Nephron progenitor cell (in vitro differentiated cells): Measurements from ENCODE around the gene PPP1R7.

ENCODE experiments used
- DNase-seq: peaks from one replicate; pipeline ENCODE4 v3.0.0; 2021
- H3K27ac Mint-ChIP-seq: 2 replicates; pipeline ENCODE4 v1.8.0; 2021; ENCODE audit warnings: mild to moderate bottlenecking, moderate library complexity, mixed read lengths
- H3K27me3 Mint-ChIP-seq: 2 replicates; pipeline ENCODE4 v1.8.0; 2021; ENCODE audit warnings: mild to moderate bottlenecking, low read depth, mixed read lengths; ENCODE audit not compliant: poor library complexity
- H3K36me3 Mint-ChIP-seq: 2 replicates; pipeline ENCODE4 v1.8.0; 2021; ENCODE audit warnings: low read depth, mixed read lengths
- H3K4me1 Mint-ChIP-seq: 2 replicates; pipeline ENCODE4 v1.8.0; 2021; ENCODE audit warnings: mixed read lengths
- H3K4me3 Mint-ChIP-seq: 2 replicates; pipeline ENCODE4 v1.8.0; 2021; ENCODE audit warnings: mild to moderate bottlenecking, moderate library complexity, mixed read lengths
- H3K9me3 Mint-ChIP-seq: 2 replicates; pipeline ENCODE4 v1.8.0; 2021; ENCODE audit warnings: mild to moderate bottlenecking, moderate library complexity, mixed read lengths
- CTCF ChIP-seq: fragments of 200-600 bp; sonication (generic); IDR thresholded peaks from 2 replicates; pipeline ENCODE4 v1.5.0; 2021; ENCODE audit warnings: antibody characterized with exemption

PPP1R7 gene

DNA sequence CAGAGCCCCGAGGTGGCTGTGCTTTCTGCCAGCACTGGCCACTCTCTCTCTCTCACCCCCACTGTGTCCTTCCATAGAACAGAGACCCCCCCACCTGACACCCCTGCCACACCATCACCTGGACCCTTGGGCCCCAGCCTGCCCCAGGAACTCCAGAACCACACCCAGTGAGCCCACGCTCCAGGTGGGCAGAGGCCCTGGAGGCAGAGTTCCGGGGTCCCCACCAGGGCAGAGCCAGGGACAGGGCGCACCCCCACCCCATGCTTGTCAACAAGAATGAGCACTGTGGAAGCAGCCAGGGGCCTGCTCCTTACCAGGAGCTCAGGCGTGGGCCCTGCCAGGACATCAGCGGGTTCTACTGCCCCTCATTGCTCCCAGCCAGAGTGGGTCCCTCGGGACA is 15.6 kb upstream of the PPP1R7 start:
- H3K4me1 Mint-ChIP-seq: no peaks in the 10 kb centered on the region
- no peak overlapping the region for H3K27ac Mint-ChIP-seq
- DNase-seq: no peak
- H3K36me3 Mint-ChIP-seq: peaks cover 20% of the 10 kb centered on the region
- H3K9me3 Mint-ChIP-seq: no peaks in the 10 kb centered on the region
- TF ChIP-seq CTCF: no peak
- no peaks in the 10 kb centered on the region for H3K27me3 Mint-ChIP-seq
- H3K4me3 Mint-ChIP-seq: no peak overlapping the region

DNA sequence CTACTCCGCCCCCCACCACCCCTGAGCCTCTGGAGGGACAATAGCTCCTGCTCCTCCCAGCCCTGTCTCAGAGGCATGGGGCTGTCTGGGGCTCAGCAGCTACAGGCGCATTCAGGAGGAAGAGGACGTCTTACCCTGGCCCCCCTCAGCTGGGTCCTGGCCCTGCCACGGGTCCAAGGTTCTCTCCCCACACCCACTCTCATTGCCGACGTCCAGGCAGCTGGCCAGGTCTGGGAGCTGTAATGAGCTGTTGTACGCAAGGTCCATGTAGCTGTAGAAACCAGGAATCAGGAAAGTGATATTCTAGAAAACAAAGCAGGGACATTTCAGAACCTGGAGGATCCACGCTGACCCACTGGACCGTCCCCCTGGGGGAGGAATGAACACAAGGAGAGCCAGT is 14.5 kb upstream of the PPP1R7 start:
- Mint-ChIP-seq H3K4me1 (no peaks in the 10 kb centered on the region), H3K4me3 (no peak overlapping the region), H3K27ac (peak overlapping the region; percentile 61), H3K9me3 (no peaks in the 10 kb centered on the region), H3K27me3 (no peaks in the 10 kb centered on the region), H3K36me3 (peaks cover 17% of the 10 kb centered on the region)
- no peak for DNase-seq
- TF ChIP-seq CTCF: no peak

DNA sequence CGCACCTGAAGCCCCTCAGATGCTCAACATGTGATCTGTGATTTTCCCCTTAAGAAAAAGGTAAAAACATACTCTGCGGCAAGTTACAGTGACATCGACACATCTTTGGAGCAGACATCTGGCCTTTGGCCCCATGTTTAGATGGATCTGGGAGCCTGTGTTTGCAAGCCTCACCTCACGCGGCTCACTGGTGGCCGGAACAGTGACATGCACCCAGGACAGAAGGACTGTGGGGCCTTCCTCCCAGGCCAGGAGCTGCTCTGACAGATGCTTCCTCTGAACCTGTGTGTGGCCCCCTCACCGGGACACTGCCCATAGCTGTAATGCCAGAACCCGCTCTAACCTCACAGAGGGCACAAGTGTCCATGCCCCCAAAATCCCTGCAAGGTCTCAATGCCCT is 14.1 kb upstream of the PPP1R7 start:
- TF ChIP-seq CTCF: no peak
- Mint-ChIP-seq H3K27me3 (no peaks in the 10 kb centered on the region), H3K27ac (no peak overlapping the region), H3K4me1 (no peaks in the 10 kb centered on the region), H3K4me3 (no peak overlapping the region), H3K36me3 (peaks cover 15% of the 10 kb centered on the region), H3K9me3 (no peaks in the 10 kb centered on the region)
- no peak for DNase-seq

GRCh38 chr2:241136661-241137260 is 13.5 kb upstream of the PPP1R7 start:
- TF ChIP-seq CTCF: no peak

GRCh38 chr2:241137276-241138190 is 12.7 kb upstream of the PPP1R7 start:
- Mint-ChIP-seq H3K4me3 (no peak overlapping the region), H3K27ac (no peak overlapping the region), H3K36me3 (peaks cover 12% of the 10 kb centered on the region), H3K4me1 (no peaks in the 10 kb centered on the region), H3K9me3 (no peaks in the 10 kb centered on the region), H3K27me3 (no peaks in the 10 kb centered on the region)
- TF ChIP-seq CTCF: no peak
- DNase-seq: no peak

More at GRCh38 chr2:241136661-241137260, 13.5 kb upstream of the PPP1R7 start:
- H3K27ac Mint-ChIP-seq: no peak overlapping the region
- H3K4me1 Mint-ChIP-seq: no peaks in the 10 kb centered on the region
- peaks cover 15% of the 10 kb centered on the region for H3K36me3 Mint-ChIP-seq
- no peak for DNase-seq
- H3K4me3 Mint-ChIP-seq: no peak overlapping the region
- no peaks in the 10 kb centered on the region for H3K27me3 Mint-ChIP-seq
- no peaks in the 10 kb centered on the region for H3K9me3 Mint-ChIP-seq
